OCI-M2 (cell line): ENCODE measurements around the gene CACNA1S.

Experiments
- DNase-seq: peaks from one replicate; lab custom pipeline; 2025; ENCODE audit not compliant: unreplicated experiment; lab: John Stamatoyannopoulos, UW

The CACNA1S gene

GRCh38 chr1:200990114-200990513 is 122.1 kb downstream of the CACNA1S start:
- no peak for DNase-seq
